K562 (cell line): ENCODE measurements around the gene YY1AP1. TPM values are rescaled to one million over a fixed set of nuclear protein-coding genes. Genes with fewer than 3 reads are reported as not detected.
A peak's percentile ranks its signal among the peaks of the same experiment; 100 is the strongest.
"Not testable (repeated sequence)": the region's sequence is repeated elsewhere in the genome, so short reads cannot be mapped to it uniquely, and the experiment has no call there.

Source experiments
- ATAC-seq: fragments of 200-7000 bp; cut with Tn5 transposase; 3 replicates; pipeline ENCODE4 v1.9.1; 2020; ENCODE audit warnings: moderate library complexity
- BruUV-seq: library from RNA; stranded (reverse); fragments of 400-500 nt; replicated peaks from 2 replicates; lab custom pipeline; 2021; lab: Mats Ljungman, UMichigan
- CTCF ChIA-PET: fragments of 300-600 bp; formaldehyde crosslinking; extraction: SDS; loops from one replicate; lab custom pipeline; 2021; ENCODE audit warnings: low intra/inter-chr PET ratio; lab: Yijun Ruan, JAX
- POLR2A ChIA-PET: fragments of 300-600, 350-650 bp; sonication (Branson Sonifier 250); formaldehyde crosslinking; extraction: SDS; loops from one replicate; lab custom pipeline; 2021; ENCODE audit warnings: antibody characterized with exemption, inconsistent platforms; lab: Yijun Ruan, JAX
- DNase-seq, 4 experiments: peaks; one replicate each; pipeline versions ENCODE4 v3.0.0 to v3.0.0-alpha.2; 2011 to 2018; ENCODE audit warnings: low spot score in 3 of 4, mixed read lengths in 3 of 4; ENCODE audit errors: extremely low read depth in 1 of 4
- FAIRE-seq: peaks from 2 replicates; lab custom pipeline; 2011; peaks lifted over from hg19 to GRCh38; lab: Jason Lieb, UNC
- H2AFZ ChIP-seq: 2 replicates; pipeline ENCODE4 v1.6.0; 2011; ENCODE audit warnings: low read depth, low read length, control low read depth, inconsistent platforms
- H3K27ac ChIP-seq: fragments of 200-600 bp; 3 replicates; pipeline ENCODE4 v1.8.0; 2011; ENCODE audit warnings: low read depth, mild to moderate bottlenecking, control low read depth, inconsistent platforms, low read length, moderate library complexity, mixed read lengths; ENCODE audit errors: extremely low read depth
- H3K27me3 ChIP-seq, 2 experiments: fragments of 300-600 bp in 1 of 2; 2 replicates in 1 of 2; 3 replicates in 1 of 2; pipeline versions ENCODE4 v1.6.0 to v1.8.0; 2011; ENCODE audit warnings: inconsistent platforms in 2 of 2, low read length in 2 of 2, mild to moderate bottlenecking in 1 of 2, mixed read lengths in 1 of 2, moderate library complexity in 1 of 2; ENCODE audit not compliant: control insufficient read depth in 2 of 2, insufficient read depth in 2 of 2
- H3K36me3 ChIP-seq: fragments of 300-600 bp; 3 replicates; pipeline ENCODE4 v1.8.0; 2011; ENCODE audit warnings: mild to moderate bottlenecking, low read length, inconsistent platforms; ENCODE audit not compliant: control insufficient read depth, insufficient read depth
- H3K4me1 ChIP-seq, 2 experiments: fragments of 200-600 bp in 1 of 2; replicated peaks in 1 of 2; 2 replicates in 1 of 2; 3 replicates in 1 of 2; pipeline versions ENCODE4 v1.5.1 to v1.8.0; 2011; ENCODE audit warnings: inconsistent platforms in 2 of 2, low read length in 2 of 2, mild to moderate bottlenecking in 1 of 2, mixed read lengths in 1 of 2, moderate library complexity in 1 of 2; ENCODE audit not compliant: control insufficient read depth in 2 of 2, insufficient read depth in 2 of 2
- H3K4me2 ChIP-seq: 2 replicates; pipeline ENCODE4 v1.6.1; 2011; ENCODE audit warnings: low read length, control low read depth, inconsistent platforms, mixed read lengths; ENCODE audit not compliant: insufficient read depth
- H3K4me3 ChIP-seq: fragments of 200-600 bp; sonication (generic), shearing (Covaris generic); 2 replicates; pipeline ENCODE4 v1.5.1; 2016; ENCODE audit warnings: control low read depth, inconsistent platforms
- H3K79me2 ChIP-seq: fragments of 200-600 bp; 3 replicates; pipeline ENCODE4 v1.8.0; 2011; ENCODE audit warnings: low read length, inconsistent platforms; ENCODE audit not compliant: control insufficient read depth, insufficient read depth
- H3K9ac ChIP-seq, 2 experiments: 2 replicates each; pipeline versions ENCODE4 v1.6.0 to v1.6.1; 2011; ENCODE audit warnings: low read depth in 2 of 2, low read length in 2 of 2, control low read depth in 1 of 2, inconsistent platforms in 1 of 2, mild to moderate bottlenecking in 1 of 2, mixed read lengths in 1 of 2; ENCODE audit not compliant: insufficient read depth in 1 of 2
- H3K9me1 ChIP-seq: one replicate; pipeline ENCODE4 v1.6.0; 2011; ENCODE audit warnings: inconsistent platforms, mild to moderate bottlenecking, low read length, moderate library complexity; ENCODE audit not compliant: control insufficient read depth, insufficient read depth
- H3K9me3 ChIP-seq: replicated peaks from 2 replicates; pipeline ENCODE4 v1.5.1; 2011; ENCODE audit warnings: low read depth, low read length, inconsistent platforms; ENCODE audit not compliant: control insufficient read depth, insufficient read depth
- H4K20me1 ChIP-seq: replicated peaks from 2 replicates; pipeline ENCODE4 v1.6.1; 2011; ENCODE audit warnings: low read length, inconsistent platforms, mixed read lengths; ENCODE audit not compliant: control insufficient read depth, insufficient read depth
- ZNF121 ChIP-seq: sonication (generic); formaldehyde crosslinking; conservative IDR thresholded peaks from 2 replicates; pipeline ENCODE4 v1.8.0; 2022; ENCODE audit warnings: missing genetic modification reagents
- ZNF75A ChIP-seq: fragments of 450-650 bp; formaldehyde crosslinking; IDR thresholded peaks from 2 replicates; pipeline ENCODE4 v1.4.0; 2020; ENCODE audit warnings: mild to moderate bottlenecking
- WGBS: fragments of 100-300 bp; shearing (Covaris generic); methylation state at CpG from one replicate; pipeline ENCODE4 v1.1.6; 2016; ENCODE audit warnings: low coverage, mixed read lengths; ENCODE audit not compliant: insufficient coverage; ENCODE audit errors: missing lambda C conversion rate; 5-methylcytosine and 5-hydroxymethylcytosine counted together
- in situ Hi-C: fragments of 300-500 bp; cut with MboI; formaldehyde crosslinking; loops from 4 replicates; pipeline ENCODE4 v1.15.0; 2018; ENCODE audit warnings: inconsistent platforms, mixed read lengths
- intact Hi-C: fragments of 100-400 bp; cut with micrococcal nuclease; formaldehyde crosslinking; loops from 2 replicates; pipeline ENCODE4 v1.14.2; 2022
- polyA plus RNA-seq, 8 experiments: library from polyadenylated mRNA; depleted of rRNA in 4 of 8; stranded (reverse) in 5 of 8; unstranded in 3 of 8; fragments of >200 nt; fragmentation: Nextera tagmentation in 2 of 8; fragmentation: Illumina TruSeq in 1 of 8; extraction: Ambion mirVana in 2 of 8; extraction: Trizol in 1 of 8; gene quantifications; 2 replicates each; pipeline versions ENCODE4 v1.2.1 to v1.2.3, GENCODE V29; 2011 to 2014; ENCODE audit warnings: inconsistent platforms in 1 of 8, missing spikeins in 1 of 8
- total RNA-seq, 7 experiments: library from RNA; depleted of rRNA in 6 of 7; stranded (reverse); fragments of >200 nt in 6 of 7; fragmentation: Illumina TruSeq in 2 of 7; extraction: Trizol in 2 of 7; gene quantifications; 2 replicates each; pipeline versions ENCODE4 v1.2.1 to v1.2.3, GENCODE V29; 2011 to 2021; ENCODE audit warnings: low replicate concordance in 1 of 7

YY1AP1 gene
- total and polyA plus RNA-seq, 9 of the 15 experiments (the other 6 are each of a cell fraction or from before 2014, with no cell fraction given): 18.4 to 90.7 (median 42.9) TPM

DNA sequence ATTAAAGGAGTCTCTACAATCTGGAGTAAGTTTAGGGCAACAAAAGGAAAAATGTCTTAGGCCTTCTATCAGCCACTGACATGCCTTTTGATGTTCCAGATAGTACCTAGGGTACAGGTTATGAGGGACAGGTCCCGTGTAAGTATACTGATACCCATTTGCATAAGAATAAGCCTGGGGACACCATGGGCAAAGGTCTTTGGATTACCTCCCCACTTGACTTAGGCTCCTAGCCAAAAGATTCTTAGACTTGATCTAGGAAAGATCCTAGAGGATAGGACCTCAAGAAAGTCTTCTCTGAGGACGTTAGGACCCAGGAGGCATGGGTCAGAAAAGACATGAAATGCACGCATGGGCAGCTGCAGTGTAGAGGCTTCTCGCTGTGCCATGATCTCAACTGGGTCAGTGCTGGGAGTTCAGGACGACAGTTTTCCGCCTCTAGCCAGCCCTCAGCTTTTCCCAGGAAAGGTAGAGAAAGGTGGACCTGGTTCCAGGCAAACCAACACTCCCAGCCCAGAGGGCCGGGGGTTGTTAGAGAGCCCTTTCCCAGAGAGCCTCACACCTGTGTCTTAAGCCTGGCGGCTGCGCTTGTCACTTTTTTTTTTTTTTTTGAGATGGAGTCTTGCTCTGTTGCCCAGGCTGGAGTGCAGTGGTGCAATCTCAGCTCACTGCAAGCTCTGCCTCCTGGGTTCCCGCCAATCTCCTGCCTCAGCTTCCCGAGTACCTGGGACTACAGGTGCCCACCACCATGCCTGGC, 52.0 kb downstream of the YY1AP1 start:
- Histone ChIP-seq H3K27ac (no peak overlapping the region), H3K4me2 (peak overlapping the region; percentile 67; the same call in 1 of the 2 replicates), H3K4me1 (peaks cover 0 to 7% of the 10 kb centered on the region in 2 experiments; a peak in 1 of 5 replicates), H3K9me1 (no peaks in the 10 kb centered on the region), H2AFZ (no peak overlapping the region), H3K9ac (no peak overlapping the region), H4K20me1 (no peaks in the 10 kb centered on the region), H3K27me3 (no peaks in the 10 kb centered on the region), H3K4me3 (no peak overlapping the region), H3K36me3 (no peaks in the 10 kb centered on the region), H3K9me3 (no peaks in the 10 kb centered on the region; the same call in 1 of the 2 replicates), H3K79me2 (no peaks in the 10 kb centered on the region)
- ChIA-PET CTCF (no interaction called here), POLR2A (interaction anchor here (0.7 kb wide), 1 partner anchor 435 kb away, joined by 3 read pairs; no protein-coding TSS in a partner anchor)
- in situ Hi-C loops: no loop called here
- peak; percentile 31; the same call in 1 of the 3 replicates for ATAC-seq
- WGBS: 79% methylated on average over 11 of the region's 11 CpGs
- BruUV-seq: no TSS peak
- TF ChIP-seq ZNF121 (CRISPR knock-in tag): peak; percentile 54; the same call in 1 of the 2 replicates
- TF ChIP-seq ZNF75A (CRISPR knock-in tag): no peak
- no peak for FAIRE-seq
- intact Hi-C loops: no loop called here
- DNase-seq: no peak

DNA sequence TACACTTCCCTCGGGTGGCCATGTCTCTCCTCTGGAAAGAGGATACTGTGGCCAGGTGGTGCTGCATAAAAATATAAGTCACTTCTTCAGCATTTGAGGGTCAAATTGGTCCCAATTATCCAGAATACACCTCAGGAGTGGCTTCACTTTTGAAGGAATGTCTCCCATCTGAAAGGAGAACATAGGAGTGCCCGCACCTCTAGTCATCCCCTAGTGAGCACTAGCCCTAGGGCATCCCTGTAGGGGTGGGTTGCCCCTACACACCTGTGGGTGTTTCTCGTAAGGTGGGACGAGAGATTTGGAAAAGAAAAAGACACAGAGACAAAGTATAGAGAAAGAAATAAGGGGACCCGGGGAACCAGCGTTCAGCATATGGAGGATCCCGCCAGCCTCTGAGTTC, 62.1 kb downstream of the YY1AP1 start:
- H3K79me2 ChIP-seq, H3K4me1 ChIP-seq, H3K9me3 ChIP-seq, H3K36me3 ChIP-seq, CTCF ChIA-PET, H3K27ac ChIP-seq, POLR2A ChIA-PET, H3K9ac ChIP-seq, ATAC-seq, H3K9me1 ChIP-seq, in situ Hi-C loops, H2AFZ ChIP-seq, BruUV-seq, H3K27me3 ChIP-seq, H3K4me3 ChIP-seq, FAIRE-seq, intact Hi-C loops, H4K20me1 ChIP-seq, H3K4me2 ChIP-seq, DNase-seq: not testable (repeated sequence)
- 5% methylated on average over 3 of the region's 7 CpGs for WGBS
